Posterior vena cava (tissue), 2 donors: Measurements from ENCODE around the gene MAP3K2. TPM values are rescaled to one million over a fixed set of nuclear protein-coding genes. Genes with fewer than 3 reads are reported as not detected.
"Not testable (repeated sequence)": the region's sequence is repeated elsewhere in the genome, so short reads cannot be mapped to it uniquely, and the experiment has no call there.

Source experiments
- DNase-seq: peaks from one replicate; pipeline ENCODE4 v3.0.0-alpha.2; 2020; ENCODE audit warnings: low spot score
- intact Hi-C, 2 donors: fragments of 100-400 bp; cut with DNase I; formaldehyde crosslinking; loops; one replicate each; pipeline versions ENCODE4 v1.14.1 to v1.14.2; 2022 to 2023
- total RNA-seq, 2 donors: library from RNA; stranded (reverse); fragmentation: NEBNext Ultra II Directional; extraction: Animal tissue kit (Norgen Biotek cat#: 25700); gene quantifications; one replicate each; pipeline ENCODE4 v1.2.1, GENCODE V29; 2021
- donor health status: DM: yes; HTN: yes; CAD: no.
- donor health status: DM: yes; HTN: yes; CAD: no.

Gene MAP3K2
- total RNA-seq, 2 donors from 2014 or later = 63.9 to 68.5 TPM

DNA sequence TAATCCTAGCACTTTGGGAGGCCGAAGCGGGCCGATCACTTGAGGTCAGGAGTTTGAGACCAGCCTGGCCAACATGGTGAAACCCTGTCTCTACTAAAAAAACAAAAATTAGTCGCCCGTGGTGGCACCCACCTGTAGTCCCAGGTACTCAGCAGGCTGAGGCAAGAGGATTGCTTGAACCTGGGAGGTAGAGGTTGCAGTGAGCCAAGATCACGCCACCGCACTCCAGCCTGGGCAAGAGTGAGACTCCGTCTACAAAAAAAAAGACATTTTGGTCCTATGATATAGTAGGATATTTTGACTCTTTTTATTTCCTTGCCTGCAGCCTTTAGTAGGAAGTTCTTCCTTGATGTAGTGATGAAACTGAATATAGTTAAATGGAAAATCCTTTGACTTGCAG lies 21.9 kb upstream of the MAP3K2 start:
- intact Hi-C loops, DNase-seq: not testable (repeated sequence)

DNA sequence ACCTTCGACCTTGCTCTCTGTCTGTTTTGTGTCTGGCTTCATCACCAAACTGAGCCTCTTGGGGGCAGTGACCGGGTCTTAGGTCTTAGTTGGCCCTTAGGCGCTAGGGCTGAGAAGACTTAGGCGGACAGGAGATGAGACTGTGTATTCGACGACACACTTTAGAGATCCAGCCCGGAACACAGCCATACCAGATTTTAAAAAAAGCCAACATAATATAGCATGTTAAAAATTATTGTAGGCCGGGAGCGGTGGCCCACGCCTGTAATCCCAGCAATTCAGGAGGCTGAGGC lies 21.0 kb upstream of the MAP3K2 start:
- intact Hi-C loops = no loop called here

DNA sequence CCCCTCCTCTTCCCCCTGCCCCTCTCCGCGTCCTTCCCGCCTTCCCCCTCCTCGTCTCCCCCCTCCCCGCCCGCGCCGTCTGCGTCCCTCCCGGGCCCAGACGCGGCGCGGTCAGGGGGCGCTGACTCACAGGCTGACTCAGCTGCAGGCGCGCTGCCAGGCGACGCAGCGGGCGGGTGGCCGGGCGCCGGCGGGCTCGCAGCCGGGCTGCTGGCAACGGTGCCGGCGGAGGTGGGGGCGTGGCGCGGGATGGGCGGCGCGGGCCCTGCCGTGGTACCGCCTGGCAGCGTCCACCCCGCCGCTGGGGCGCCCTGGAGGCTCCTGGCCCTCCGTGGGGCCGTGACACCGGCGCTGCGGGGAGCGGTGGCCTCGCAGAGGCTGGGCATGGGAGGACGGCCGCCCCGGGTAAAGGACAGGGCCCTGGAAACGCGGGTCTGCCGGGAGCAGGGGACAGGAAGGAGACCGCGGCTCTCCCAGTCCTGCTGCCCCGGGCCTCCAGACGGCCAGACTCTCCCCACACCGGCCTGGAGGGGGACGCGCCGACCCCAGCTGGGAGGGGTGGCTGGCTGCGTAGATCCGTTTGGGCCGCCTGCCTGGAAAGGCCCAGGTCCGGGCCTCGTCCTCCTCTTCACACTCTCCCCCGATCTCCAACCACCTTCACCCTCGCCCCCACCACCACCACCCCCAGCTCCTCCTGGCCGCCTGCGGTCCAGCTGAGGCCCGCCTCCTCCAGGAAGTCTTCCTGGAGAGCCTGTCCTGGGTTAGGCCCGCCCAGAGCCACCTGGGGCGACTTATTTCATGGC lies 20.4 kb upstream of the MAP3K2 start:
- DNase-seq = peak; percentile 97
- intact Hi-C loops = no loop called here

More for the DNA sequence above, 21.0 kb upstream of the MAP3K2 start:
- DNase-seq = peak; percentile 64

DNA sequence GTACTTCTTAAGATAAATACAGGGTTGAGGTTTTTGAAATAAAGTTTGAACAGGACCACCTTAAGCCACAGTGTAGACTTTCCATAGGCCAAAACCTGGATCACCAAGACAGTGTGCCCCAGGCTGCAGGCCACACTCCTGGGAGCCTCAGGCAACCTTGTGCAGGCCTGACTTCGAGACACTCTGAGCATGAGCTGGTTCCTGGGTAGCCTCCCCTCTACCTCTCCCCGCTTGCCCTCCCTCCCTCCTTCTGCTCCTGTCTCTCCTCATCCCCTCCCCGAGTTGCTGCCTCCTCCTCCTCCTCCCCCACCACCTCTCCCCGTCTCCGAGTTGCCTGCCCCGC lies 19.9 kb upstream of the MAP3K2 start:
- intact Hi-C loops = no loop called here
- no peak for DNase-seq

DNA sequence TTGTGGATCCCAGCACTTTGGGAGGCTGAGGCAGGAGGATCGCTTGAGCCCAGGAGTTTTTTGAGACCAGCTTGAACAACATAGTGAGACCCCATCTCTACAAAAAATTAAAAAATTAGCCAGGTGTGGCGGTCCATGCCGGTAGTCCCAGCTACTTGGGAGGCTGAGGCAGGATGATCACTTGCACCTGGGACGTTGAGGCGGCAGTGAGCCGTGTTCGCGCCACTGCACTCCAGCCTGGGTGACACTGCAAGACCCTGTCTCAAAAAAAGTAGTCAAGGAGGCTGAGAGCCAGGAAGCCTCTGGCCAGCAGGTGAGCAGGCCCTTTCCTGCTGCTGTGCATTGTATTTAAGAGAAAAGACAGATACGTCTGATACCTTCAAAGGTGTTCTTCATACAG lies 19.3 kb upstream of the MAP3K2 start:
- no peak for DNase-seq
- intact Hi-C loops = no loop called here

DNA sequence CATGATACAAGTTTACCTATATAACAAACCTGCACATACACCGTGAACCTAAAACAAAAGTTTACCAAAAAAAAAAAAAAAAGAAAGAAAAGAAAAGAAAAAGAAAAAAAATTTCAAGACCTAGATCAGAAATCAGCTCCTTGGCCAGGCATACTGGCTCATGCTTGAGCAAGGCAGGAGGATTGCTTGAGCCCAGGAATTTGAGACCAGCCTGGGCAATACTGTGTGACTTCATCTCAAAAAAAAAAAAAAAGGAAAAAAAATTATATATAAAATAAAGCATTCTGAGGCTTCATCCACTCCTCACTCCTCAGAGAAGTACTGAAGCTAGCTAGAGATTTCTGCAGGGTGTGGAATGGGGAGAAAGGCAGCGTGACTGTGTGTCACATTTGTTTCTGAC lies 18.7 kb upstream of the MAP3K2 start:
- intact Hi-C loops = no loop called here
- no peak for DNase-seq

DNA sequence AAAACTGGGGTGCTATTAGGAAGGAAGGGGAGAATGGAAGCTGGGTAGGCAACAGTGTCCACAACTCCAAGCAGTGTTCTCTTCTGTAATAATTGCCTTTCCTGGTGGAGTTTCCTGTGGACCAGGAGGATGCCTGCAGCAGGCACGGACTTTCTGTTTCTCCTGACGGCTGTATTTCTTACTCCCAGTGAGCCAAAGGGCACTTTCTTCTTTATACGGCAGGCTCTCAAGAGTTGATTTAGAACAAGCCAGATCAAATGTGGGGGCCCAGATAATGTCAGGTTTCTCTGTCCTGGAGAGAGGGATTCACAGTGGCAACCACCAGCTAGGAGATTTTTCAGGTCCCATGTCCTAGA lies 17.5 kb upstream of the MAP3K2 start:
- intact Hi-C loops = no loop called here

DNA sequence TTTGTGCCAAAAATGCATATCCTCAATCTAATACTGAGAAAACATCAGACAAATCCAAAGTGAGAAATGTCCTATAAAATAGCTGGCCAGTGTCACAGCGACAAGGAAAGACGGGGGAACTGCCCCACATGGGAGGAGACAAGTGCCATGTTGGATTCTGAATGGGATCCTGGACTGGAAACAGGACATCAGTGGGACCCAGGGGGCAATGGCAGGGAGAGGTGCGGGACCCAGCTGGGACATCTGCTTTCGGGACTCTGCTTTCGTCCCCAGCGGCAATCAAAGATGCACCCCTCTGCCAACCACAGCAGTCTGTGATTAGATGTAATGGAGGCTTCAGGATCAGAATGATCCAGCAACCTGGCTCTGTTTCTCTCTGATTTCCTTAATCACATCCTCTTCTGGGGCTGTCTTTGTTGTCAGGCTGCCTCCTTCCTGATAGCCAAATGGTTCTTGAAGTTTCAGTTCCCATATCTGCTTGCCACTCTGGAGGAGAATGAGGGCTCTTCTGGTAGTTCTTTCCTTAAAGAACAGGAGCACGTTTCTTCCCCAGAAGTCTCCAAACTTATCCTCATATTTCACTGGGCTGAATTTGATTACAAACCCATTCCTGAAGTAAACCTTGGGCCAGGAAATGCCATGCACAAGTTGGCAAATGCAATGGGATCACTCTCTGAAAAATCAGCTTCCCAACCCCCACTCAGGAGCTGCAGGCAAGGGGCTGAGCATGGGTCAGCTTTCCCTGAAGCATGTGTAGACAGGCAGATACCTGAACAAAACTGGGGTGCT lies 16.9 kb upstream of the MAP3K2 start:
- intact Hi-C loops = no loop called here
- DNase-seq = no peak

More for the DNA sequence above, 17.5 kb upstream of the MAP3K2 start:
- no peak for DNase-seq

DNA sequence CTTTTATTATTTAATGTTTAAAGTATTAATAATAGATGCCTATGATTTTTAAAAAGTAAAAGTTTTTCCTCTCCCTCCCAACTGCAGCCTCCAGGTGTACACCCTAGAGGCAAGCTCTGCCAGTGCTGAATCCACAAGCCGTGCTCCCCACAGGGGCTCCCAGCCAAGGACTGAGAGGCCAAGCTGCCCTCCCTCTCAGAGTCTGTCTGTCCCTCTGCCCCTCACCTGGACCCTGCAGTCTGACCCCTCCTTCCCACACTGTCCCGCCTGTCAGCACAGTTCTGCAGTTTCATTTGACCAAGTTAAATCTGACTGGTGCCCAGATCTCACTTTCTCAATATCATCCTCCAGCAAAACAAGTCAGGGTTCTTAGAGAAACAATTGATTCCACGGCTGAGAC lies 15.7 kb upstream of the MAP3K2 start:
- no peak for DNase-seq
- intact Hi-C loops = no loop called here

DNA sequence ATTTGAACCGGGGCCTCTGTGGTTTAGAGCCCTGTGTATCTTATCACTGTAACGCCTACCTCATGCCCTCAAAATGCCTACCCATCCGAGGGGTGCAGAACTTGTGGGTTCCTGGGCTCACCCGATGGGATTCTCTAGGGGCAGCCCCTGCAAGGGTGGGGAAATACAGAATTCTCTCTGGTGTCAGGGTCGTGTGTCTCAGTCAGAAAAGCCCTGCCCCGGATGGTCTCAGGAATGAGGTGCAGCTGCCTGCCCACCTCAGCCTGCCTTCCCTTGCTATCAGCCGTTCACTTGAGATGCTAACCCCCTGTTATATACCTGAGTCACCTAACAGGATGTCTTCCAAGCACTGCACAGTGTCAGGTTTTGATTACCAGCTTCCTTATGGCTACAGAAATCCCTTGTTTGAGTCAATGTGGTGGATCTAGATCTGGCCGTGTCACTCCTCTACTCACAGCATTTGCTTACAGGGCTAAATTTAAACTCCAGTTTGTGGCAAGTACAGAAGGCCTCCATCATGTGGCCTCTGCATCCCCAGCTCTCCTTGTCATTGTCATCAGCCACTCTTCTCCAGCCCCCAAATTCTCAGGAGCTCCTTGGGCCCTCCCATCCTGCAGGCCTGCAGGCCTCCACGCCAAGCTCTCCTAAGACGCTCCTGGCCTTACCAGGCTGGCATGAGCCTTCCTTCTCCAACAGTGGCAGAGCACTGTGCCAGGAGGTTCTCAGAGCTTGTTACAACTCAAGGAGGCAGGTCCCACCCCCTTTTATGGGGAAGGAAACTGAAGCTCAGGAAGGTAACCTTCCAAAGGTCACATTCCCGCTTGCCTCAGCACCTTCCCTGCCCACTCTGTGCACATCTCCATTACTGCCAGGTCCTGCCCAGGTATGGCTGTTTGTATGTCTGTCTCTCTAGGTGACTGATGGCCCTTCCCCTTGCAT lies 14.3 kb upstream of the MAP3K2 start:
- no peak for DNase-seq
- intact Hi-C loops = no loop called here

DNA sequence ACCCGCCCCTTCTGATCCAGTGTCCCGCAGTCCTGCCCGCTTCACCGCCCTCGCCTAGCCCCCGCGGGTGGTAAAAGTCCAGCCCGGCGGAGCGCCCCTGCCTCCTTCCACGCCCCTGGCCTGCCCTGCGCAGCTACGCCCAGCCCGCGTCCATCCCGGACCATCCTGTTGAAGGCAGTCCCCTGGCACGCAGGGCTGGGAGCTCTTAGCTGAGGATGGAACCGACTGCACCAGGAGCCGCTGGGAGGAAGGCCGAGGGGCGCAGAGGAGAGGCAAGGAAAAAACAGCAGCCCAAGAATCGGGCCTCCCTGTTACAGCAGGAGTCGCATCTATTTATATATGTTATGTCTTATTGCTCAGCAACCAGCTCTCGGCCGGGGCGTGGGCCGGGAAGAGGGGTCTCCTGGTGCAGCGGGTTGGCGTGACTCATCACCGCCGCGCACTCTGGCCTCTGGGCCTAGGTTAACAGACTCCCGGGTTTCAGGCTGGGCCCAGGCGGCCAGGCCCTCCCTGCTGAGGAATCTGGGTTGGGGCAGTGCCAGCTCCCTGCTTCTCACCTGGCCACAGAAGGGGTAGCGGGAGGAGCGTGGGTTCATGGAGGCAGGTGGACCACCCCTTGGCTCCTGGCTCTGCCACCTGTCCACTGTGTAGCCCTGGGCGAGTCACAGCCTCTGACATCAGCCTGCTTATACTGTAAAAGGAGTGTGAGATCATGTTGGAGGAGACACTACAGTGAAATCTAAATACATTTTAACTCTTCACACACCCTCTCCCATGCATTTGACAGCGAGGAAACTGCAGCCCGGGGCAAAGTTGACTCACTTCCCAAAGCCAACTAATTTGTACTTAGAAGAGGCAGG lies 13.4 kb upstream of the MAP3K2 start:
- intact Hi-C loops = no loop called here
- DNase-seq = no peak

DNA sequence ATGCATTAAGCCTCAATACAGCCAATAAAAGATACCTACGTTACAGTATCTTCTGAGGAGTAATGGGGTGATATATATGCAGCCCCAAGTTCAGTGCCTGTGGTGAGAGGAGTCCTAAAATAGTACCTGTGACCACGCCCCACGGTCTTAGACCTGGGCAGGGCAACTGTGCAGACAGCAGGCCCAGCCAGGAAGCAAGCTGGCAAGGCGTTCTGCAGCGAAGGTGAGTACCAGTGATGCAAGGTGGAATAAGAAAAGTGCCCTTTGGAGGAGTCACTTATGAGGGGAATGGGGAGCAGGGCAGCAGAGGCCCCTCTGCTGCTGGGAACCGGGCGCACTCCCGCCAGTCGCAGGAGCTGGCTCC lies 12.7 kb upstream of the MAP3K2 start:
- no peak for DNase-seq
- intact Hi-C loops = no loop called here

DNA sequence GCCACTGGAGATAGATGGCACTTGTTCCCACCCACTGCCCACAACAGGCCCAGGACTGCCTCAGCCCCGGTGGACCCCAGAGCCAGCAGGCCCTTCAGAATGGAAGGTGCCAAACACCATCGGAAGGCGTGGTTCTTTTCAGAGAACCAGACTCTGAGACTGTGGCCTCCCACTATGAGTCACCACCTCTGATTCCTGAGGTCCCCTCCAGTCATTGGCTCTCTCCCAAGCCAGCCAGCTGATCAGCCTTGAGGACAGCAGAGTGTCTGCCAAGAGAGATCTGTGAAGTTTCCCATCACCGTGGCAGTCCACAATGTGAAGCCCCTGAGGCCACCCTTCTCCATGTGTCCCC lies 10.4 kb upstream of the MAP3K2 start:
- DNase-seq = peak; percentile 97
- intact Hi-C loops = no loop called here

DNA sequence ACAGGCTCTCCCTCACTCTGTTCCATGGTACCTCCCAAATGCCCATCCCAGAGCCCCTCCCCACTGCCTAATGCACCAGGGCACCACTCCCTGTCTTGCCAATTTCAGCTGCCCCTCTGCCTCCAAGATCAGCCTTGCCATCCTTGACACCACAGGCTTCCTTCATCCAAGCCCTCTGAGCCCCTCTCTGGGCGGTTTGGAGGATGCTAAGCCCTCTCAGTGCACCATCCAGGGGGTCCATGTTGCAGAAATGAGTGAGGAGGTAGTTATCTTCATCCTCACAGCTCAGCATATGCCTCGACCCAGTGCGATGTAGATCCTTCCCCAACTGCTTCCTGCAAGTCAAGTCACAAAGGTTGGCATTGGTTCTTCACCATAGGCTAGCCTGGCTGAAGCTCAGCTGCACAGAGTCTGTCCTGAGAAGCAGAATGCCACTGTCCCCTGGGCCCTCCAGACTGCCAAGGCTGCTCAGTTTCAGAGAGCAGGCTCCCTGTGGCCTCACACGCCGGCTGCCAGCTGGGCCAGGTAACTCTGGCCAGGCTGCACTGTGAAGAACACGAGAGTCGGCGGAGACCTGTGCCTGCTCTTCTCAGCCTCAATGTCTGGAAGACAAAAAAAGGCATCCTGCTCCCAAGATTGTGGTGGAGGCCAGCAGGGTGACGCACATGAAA lies 9.9 kb upstream of the MAP3K2 start:
- DNase-seq = peak; percentile 67
- intact Hi-C loops = no loop called here

DNA sequence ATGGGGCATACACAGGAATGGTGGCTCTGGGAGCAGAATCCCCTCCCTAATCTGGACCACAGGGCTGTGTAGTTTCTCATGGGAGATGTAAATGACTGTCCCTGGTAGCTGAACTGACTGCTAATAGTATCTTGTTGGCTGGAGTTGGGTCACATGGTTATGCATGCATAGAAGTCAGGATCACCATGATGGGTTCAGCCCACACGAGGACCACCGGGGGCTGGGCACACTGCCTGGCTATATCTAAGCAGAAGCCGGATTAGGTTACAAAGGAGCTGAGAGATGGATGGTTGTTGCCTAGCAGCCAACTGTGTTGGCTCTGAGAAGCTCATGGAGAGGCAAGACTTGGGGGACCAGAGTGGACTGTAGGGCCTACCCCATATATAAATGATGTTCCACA lies 6.7 kb upstream of the MAP3K2 start:
- intact Hi-C loops = no loop called here

DNA sequence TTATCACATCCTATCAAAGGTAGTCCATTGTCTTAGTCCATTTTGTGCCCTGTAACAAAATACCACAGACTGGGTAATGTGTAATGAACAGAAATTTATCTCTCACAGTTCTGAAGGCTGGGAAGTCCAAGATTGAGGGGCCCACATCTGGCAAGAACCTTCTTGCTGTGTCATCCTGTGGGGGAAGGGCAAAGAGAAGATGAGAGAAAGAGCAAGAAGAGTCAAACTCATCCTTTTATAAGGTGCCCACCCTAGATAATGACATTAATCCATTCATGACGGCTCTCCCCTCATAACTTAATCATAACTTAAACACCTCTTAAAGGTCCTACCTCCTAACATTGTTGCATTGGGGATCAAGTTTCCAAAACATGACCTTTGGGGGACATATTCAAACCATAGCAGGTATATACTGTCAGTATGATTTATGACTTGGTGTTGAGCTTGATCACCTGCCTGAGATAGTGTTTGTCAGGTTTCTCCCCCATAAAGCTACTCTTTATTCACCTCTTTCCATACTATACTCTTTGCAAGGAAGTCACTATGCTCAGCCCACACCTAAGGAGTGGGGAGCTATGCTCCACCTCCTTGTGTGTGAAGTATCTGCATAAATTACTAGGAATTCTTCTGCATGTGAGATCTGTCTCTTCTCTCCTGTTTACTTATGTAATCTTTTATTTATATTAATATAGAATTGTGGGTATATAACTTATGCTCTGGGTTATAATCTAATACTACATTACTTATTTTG lies 5.2 kb upstream of the MAP3K2 start:
- no peak for DNase-seq
- intact Hi-C loops = no loop called here

More for the DNA sequence above, 6.7 kb upstream of the MAP3K2 start:
- DNase-seq = no peak

DNA sequence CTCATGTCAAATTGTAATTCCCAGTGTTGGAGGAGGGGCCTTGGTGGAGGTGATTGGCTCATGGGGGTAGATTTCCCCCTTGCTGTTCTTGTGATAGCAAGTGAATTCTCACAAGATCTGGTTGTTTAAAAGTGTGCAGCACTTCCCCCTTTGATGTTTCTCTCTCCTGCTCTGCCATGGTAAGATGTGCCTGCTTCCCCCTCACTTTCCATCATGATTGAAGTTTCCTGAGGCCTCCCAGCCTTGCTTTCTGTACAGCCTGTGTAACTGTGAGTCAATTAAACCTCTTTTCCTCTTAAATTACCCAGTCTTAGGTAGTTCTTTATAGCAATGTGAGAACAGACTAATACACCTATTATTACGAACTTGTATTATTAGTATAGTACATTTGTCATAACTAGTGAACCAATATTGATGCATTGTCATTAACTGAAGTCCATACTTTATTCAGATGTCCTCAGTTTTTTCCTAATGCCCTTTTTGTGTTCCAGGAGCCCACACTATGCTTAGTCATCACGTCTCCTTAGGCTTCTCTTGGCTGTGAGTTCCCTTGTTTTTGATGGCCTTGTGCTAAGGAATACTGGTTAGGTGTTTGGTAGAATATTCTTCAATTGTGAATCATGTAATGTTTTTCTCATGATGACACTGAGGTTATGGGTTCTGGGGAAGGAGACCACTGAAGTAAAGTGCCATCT lies 4.5 kb upstream of the MAP3K2 start:
- intact Hi-C loops = no loop called here
- DNase-seq = no peak
